DOHH2 (cell line): Measurements from ENCODE around the gene TCEA2.

Experiments used
- CTCF ChIP-seq: fragments of 200-600 bp; sonication (generic); IDR thresholded peaks from one replicate; pipeline ENCODE4 v1.5.1; 2014; ENCODE audit warnings: antibody characterized with exemption, mild to moderate bottlenecking, low read depth, low read length; ENCODE audit not compliant: poor library complexity, severe bottlenecking
- EZH2phosphoT487 ChIP-seq: fragments of 200-600 bp; sonication (generic); IDR thresholded peaks from 2 replicates; pipeline ENCODE4 v1.6.1; 2017; ENCODE audit warnings: borderline replicate concordance, mild to moderate bottlenecking, antibody characterized with exemption, low read length, moderate library complexity, mixed read lengths

GRCh38 chr20:64035933-64036345 is 27.1 kb upstream of the TCEA2 start, which contains the start of gene C20orf204:
- TF ChIP-seq CTCF = no peak
- no peak for TF ChIP-seq EZH2phosphoT487
